Stromal cell of bone marrow (primary cell): ENCODE data around the gene ARHGDIB.

ENCODE experiments used
- DNase-seq: peaks from one replicate; pipeline ENCODE4 v3.0.0-alpha.2; 2012; ENCODE audit warnings: low read depth

ARHGDIB gene

GRCh38 chr12:14956024-14956891 lies 5.1 kb downstream of the ARHGDIB start:
- no peak for DNase-seq

- no peak for DNase-seq
Measured at GRCh38 chr12:14954269-14954668, 7.1 kb downstream of the ARHGDIB start.

GRCh38 chr12:14953752-14954151 lies 7.6 kb downstream of the ARHGDIB start:
- DNase-seq = no peak

- DNase-seq = peak; percentile 89
Measured at GRCh38 chr12:14952299-14952921, 9.0 kb downstream of the ARHGDIB start.

- DNase-seq = no peak
Measured at GRCh38 chr12:14951851-14952250, 9.6 kb downstream of the ARHGDIB start.

GRCh38 chr12:14950982-14951746 lies 10.2 kb downstream of the ARHGDIB start:
- DNase-seq = no peak

- DNase-seq = no peak
Measured at GRCh38 chr12:14950421-14950820, 11.0 kb downstream of the ARHGDIB start.

- DNase-seq = no peak
Measured at GRCh38 chr12:14949631-14950030, 11.8 kb downstream of the ARHGDIB start.

- DNase-seq = peak; percentile 53
Measured at GRCh38 chr12:14948672-14949071, 12.7 kb downstream of the ARHGDIB start.

- no peak for DNase-seq
Measured at GRCh38 chr12:14946861-14947260, 14.5 kb downstream of the ARHGDIB start.

GRCh38 chr12:14946162-14946561 lies 15.2 kb downstream of the ARHGDIB start:
- DNase-seq = no peak

GRCh38 chr12:14942196-14942931 lies 19.0 kb downstream of the ARHGDIB start:
- DNase-seq = no peak

GRCh38 chr12:14941369-14941768 lies 20.0 kb downstream of the ARHGDIB start:
- DNase-seq = no peak

GRCh38 chr12:14938301-14938700 lies 23.1 kb downstream of the ARHGDIB start, which contains the start of gene ERP27:
ERP27 (minus strand) TSS chr12:14938537; CDS start chr12:14938508, 29 bp downstream.
- DNase-seq = no peak

- DNase-seq = no peak
Measured at GRCh38 chr12:14937689-14938088, 23.7 kb downstream of the ARHGDIB start.

GRCh38 chr12:14937014-14937413 lies 24.4 kb downstream of the ARHGDIB start:
- no peak for DNase-seq

GRCh38 chr12:14936224-14936861 lies 25.1 kb downstream of the ARHGDIB start:
- no peak for DNase-seq

GRCh38 chr12:14935031-14935430 lies 26.4 kb downstream of the ARHGDIB start:
- no peak for DNase-seq

- no peak for DNase-seq
Measured at GRCh38 chr12:14934511-14934910, 26.9 kb downstream of the ARHGDIB start.

GRCh38 chr12:14931791-14932560 lies 29.4 kb downstream of the ARHGDIB start:
- no peak for DNase-seq

GRCh38 chr12:14931359-14931758 lies 30.0 kb downstream of the ARHGDIB start:
- no peak for DNase-seq
